GM18873 (cell line): ENCODE data around the gene TTC9.
A peak's percentile ranks its signal among the peaks of the same experiment; 100 is the strongest.

Experiments used
- ATAC-seq: cut with Tn5 transposase; IDR thresholded peaks from one replicate; pipeline ENCODE4 v1.9.1; 2021; ENCODE audit warnings: mild to moderate bottlenecking, moderate library complexity, moderate number of reproducible peaks; ENCODE audit not compliant: unreplicated experiment, low FRiP score

TTC9 gene

GRCh38 chr14:70641548-70642302 is at the start of gene TTC9:
Gene TTC9 (plus strand): TSS chr14:70641916. CDS start chr14:70642130, 214 bp downstream.
- ATAC-seq = no peak

DNA sequence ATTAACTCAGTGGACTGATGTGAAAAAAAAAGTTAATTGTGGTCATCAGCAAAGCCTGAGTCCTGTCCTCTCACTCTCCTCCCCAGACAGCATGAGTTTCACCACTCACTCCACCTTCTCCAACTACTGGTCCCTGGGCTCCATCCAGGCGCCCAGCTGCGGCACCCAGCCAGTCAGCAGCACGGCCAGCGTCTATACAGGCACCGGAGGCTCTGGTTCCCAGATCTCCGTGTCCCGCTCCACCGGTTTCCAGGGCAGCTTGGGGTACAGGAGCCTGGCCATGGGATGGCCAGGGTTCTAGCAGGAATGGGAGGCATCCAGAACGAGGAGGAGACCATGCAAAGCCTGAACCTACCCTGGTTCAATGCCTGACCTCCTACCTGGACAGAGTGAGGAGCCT is 47.3 kb upstream of the TTC9 start:
- no peak for ATAC-seq

- ATAC-seq = no peak
These were observed 46.1 kb upstream of the TTC9 start for GRCh38 chr14:70595443-70596185.

DNA sequence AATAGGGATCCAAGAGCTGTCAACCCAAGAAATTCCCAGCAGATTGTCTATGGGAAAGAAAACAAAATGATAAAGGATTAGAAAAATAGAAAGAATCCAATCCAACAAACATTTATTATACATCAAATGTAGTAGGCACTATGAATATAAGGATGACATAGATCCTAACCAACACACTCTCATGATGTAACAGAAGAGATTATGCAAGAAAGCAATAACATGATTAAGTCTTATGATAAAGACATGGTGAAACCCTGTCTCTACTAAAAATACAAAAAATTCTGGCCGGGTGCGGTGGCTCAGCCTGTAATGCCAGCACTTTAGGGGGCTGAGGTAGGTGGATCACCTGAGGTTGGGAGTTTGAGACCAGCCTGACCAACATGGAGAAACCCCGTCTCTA is 44.0 kb upstream of the TTC9 start:
- ATAC-seq = no peak

DNA sequence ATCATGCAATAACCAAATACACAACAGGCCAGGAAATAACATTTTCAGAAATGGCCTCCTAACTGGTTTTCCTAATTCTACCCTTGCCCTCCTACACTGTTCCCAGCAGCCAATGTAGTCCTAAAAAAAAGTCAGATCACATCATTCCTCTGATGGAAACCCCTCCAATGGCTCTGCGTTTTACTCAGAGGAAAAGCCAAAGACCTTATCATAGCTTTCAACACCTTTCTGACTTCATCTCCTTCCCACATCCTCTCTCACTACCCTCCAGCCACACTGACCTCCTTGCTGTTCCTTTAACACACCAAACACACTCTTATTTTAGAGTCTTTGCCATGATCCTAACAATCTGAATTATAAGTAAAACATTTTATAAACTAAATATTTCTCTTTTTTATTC is 42.4 kb upstream of the TTC9 start:
- no peak for ATAC-seq

GRCh38 chr14:70600382-70601157 is 41.1 kb upstream of the TTC9 start, which contains the start of gene MED6:
Gene MED6 (minus strand): TSS chr14:70600655. CDS start chr14:70600637, 18 bp downstream.
- peak; percentile 77 for ATAC-seq

- ATAC-seq = no peak
These were observed 40.6 kb upstream of the TTC9 start for GRCh38 chr14:70601162-70601561.

DNA sequence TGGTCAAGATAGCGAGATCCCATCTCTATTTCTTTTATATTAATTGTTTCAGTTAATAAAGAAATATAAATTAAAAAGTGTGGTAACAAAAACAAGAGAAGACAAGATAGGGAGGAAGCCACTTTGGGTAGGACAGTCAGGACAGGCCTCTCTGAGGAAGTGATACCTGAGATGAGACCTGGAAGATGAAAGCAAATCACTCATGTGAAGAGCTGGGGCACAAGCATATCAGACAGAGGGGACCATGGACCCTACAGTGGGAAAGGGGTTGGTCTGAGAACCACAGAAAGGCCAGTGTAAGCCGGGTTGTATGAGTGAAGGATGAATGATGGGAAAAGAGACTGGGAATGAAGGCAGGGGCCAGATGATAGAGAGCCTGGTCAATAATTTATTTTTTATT is 39.5 kb upstream of the TTC9 start:
- no peak for ATAC-seq

- ATAC-seq = no peak
These were observed 30.5 kb upstream of the TTC9 start for GRCh38 chr14:70611216-70611615.

- ATAC-seq = no peak
These were observed 25.1 kb upstream of the TTC9 start for GRCh38 chr14:70616646-70617045.

- ATAC-seq = no peak
These were observed 23.4 kb upstream of the TTC9 start for GRCh38 chr14:70618314-70618713.

- no peak for ATAC-seq
These were observed 22.0 kb upstream of the TTC9 start for GRCh38 chr14:70619708-70620107.

DNA sequence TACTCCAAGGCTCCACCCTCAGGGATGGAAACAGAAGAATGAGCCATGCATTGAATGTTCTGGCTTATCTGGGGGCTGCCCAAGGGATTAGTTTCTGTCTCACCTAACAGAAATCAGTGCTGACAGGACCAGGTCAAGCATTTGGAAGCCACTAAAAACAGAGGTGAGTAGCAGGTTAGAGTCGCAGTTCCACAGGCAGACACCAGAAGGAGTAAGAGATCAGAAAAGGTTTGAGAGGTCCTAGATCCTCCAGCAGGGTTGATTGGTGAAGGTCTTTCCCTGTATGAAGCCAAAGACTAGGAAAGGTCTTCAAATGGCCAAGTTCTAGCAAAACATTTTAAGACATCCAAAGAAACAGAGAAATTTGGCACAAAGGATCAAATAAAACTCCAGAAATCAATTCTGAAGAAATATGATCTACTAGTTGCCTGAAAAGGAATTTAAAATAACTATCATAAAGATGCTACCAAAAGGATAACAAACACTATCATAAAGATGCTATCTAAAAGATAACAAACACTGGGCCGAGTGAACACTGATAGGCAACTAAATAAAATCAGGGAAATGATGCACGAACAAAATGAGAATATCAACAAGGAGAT is 19.5 kb upstream of the TTC9 start:
- no peak for ATAC-seq

DNA sequence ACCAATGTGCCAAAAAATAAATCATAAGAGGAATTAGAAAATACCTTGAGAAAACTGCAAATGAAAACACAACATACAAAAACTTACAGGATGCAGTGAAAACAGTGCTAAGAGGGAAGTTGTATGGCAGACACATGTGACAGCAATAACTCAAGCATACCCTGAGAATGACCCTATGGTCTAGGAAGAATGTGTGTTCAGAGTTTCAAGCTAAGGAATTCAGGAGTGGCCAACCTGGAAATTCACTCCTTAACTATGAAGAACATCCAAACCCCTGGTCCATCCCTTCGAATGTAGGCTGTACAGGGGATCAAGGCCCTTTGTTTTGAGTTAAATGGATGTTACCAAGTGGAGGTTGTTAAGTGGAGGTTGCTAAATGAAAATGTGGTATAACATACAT is 16.7 kb upstream of the TTC9 start:
- no peak for ATAC-seq

- no peak for ATAC-seq
These were observed 9.8 kb upstream of the TTC9 start for GRCh38 chr14:70631948-70632347.

DNA sequence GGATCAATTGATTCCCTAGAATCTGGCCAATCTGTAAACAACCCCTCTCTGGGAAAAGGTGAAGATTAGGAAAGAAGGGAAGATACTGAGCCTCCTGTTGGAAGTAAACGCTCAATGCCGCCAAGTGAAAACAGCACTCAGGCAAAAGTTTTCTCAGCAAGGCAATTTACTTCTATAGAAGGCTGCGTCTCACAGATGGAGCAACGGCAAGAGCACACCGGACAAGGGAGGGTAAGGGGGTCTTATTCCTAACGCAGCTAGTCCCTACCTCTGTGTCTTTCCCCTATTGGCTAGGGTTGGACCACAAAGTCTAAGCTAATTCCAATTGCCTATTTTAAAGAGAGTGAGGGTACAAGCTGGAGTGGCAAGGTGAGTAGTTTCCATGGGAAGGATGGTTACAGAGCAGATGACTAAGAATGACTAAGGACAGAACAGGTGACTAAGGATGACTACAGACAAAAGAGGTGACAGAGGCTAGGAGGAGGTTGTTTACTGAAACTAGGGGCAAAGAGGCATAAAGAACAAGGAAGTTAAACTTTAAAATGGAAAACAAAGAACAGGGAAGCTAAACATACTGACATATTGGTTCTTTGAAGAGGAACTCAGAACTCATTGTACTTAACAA is 5.6 kb upstream of the TTC9 start:
- no peak for ATAC-seq

- no peak for ATAC-seq
These were observed 3.3 kb upstream of the TTC9 start for GRCh38 chr14:70638416-70638815.

- peak; percentile 58 for ATAC-seq
These were observed 673 bp upstream of the TTC9 start for GRCh38 chr14:70640938-70641547.

DNA sequence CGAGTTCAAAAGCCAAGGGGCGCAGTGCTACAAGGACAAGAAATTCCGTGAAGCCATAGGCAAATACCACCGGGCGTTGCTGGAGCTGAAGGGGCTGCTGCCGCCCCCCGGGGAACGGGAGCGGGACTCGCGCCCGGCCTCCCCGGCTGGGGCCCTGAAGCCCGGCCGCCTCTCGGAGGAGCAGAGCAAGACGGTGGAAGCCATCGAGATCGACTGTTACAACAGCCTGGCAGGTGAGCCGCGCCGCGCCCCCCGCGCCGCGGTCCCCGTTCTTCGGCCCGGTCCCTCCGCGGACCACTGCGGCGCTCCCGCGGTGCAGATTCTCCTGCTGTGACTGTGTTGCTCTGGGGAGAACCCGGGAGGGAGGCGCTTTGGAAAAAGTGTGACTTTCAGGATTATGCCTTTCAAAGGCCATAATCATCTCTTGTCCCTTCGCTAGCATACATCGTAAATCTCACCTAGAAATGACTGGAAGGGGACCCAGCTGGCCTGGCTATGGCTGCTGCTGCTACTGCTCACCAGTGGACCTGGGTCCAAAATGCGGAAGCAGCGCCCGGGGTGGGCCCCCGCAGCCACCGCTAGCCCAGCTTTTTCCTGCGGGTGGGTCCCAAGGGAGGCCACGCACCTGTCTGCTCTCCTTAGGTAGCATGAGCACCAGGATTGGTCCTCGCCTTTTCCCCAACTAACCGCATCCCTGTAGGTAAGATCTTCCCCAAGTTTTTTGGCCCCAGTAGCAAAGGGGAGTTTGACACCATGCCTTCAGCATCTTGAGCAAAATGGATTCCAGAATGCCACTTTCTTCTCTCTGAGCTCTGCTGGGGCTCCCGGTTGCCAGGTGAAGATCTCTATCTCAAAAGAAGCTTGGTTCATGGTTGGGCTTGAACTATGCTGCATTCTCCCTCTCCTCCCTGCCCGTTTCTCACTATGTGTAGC is 853 bp downstream of the TTC9 start:
- no peak for ATAC-seq
